GM19193 (cell line): ENCODE results near the gene GPR62.

Source experiments
- POLR2A ChIP-seq: IDR thresholded peaks from 4 replicates; pipeline ENCODE4 v1.6.1; 2011; ENCODE audit not compliant: insufficient read depth, insufficient read length; ENCODE audit errors: extremely low read depth

The GPR62 gene

GRCh38 chr3:51945031-51945840, 9.9 kb upstream of the GPR62 start:
- TF ChIP-seq POLR2A: no peak

GRCh38 chr3:51945926-51946705, 9.1 kb upstream of the GPR62 start:
- no peak for TF ChIP-seq POLR2A

GRCh38 chr3:51946796-51947195, 8.4 kb upstream of the GPR62 start:
- no peak for TF ChIP-seq POLR2A

DNA sequence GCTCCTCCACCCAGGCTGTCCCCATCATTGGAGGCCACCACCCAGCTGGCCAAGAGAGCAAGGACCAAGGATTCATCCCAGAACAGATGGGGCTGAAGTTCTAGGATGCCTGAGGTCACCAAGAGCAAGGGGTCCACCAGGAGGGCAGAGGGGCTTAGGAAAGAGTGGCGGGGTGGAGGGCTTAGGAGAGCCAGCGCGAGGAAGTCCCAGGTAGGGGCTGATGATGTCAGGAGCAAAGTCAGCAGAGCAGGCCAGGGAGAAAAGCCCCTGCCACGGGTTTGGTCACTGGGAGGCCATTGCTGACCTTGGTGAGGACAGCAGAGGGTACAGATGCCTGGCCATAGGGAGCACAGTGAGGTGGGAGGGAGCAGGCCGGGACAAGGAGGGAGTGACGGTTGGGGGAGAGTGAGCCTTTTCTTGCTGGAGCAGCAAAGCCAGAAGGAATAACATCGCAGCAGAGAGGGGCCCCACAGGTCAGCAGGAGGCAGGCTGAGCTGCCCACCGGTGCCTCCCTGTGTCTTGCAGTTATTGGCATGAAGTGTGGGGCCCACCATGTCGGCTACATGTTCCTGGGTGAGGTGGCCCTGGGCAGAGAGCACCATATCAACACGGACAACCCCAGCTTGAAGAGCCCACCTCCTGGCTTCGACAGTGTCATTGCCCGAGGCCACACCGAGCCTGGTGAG, 7.8 kb upstream of the GPR62 start:
- TF ChIP-seq POLR2A: no peak

GRCh38 chr3:51948016-51948580, 7.1 kb upstream of the GPR62 start:
- no peak for TF ChIP-seq POLR2A

DNA sequence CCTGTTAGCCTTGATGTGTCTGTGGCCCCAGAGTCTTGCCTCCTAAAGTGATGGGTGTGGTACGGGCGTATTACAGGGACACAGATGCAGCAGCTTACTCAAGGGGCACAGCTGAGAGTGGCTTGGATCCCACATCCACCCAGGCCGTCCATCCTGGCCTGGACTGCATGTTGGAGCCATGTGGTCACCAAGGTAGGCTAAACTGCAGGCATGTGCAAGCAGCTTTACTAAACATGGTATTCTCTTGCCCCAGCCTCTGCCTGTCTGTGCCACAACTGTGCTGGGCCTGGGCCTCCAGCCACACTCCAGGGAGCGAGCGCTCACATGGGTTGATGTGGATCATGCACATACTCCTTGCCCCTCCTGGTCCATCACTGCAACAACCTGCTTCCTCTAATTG, 6.1 kb upstream of the GPR62 start:
- no peak for TF ChIP-seq POLR2A

DNA sequence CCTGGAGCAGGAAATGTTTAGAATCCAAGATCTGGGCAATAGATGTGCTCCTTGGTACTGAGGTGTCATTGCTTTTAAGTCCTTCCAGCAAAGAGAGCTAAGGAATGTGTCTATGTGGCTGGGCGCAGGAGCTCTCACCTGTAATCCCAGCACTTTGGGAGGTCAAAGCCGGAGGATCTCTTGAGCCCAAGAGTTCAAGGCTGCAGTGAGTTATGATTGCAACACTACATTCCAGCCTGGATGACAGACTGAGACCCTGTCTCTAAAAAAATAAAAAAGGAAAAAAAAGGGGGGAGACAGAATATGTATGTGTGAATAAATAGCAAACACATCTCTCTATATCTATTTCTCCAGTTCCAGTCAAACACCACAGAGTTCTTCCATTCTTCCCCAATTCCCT, 4.3 kb upstream of the GPR62 start:
- no peak for TF ChIP-seq POLR2A

- TF ChIP-seq POLR2A: no peak
These were observed 1.7 kb upstream of the GPR62 start for GRCh38 chr3:51953445-51953844.

DNA sequence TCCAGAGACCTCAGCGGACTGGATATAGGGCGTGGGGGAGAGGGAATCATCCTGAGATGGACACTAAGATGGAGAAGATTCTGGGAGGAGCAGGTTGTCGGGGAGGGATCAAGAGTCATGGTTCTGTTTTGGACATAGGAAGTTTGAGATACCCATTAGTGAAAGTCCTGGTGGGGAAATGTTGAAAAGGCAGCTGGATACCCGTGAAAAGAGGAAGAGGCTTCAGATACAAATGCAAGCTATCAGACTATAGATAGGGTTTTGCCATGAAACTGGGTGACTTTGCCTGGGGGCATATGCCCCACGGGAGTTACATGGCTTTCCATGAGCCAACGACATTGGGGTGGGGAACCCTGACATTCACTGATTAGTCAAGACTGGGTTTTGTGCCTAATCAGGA, 1.1 kb upstream of the GPR62 start:
- TF ChIP-seq POLR2A: no peak

DNA sequence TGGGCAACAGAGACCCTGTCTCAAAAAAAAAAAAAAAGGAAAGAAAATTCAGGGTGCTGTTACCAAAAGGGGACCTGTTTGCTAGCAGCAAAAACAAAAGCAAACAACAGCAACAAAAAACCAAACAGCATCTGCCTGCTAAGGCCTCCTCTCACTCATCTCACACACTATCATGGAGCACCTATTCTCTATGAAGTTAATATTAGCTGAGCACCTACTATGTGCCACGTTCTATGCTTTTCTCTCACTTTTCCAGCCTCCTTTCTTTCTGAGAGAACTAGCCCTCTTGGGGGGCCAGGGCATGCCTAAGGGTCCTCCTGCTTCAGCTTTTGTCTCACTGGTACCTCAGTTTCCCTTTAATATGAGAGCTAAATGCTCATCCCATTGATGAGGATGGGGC, 468 bp upstream of the GPR62 start:
- TF ChIP-seq POLR2A: no peak

- TF ChIP-seq POLR2A: no peak
These were observed 951 bp downstream of the GPR62 start for GRCh38 chr3:51955893-51956770.

GRCh38 chr3:51957520-51958205, 2.5 kb downstream of the GPR62 start:
- TF ChIP-seq POLR2A: no peak

GRCh38 chr3:51958603-51959521, 3.7 kb downstream of the GPR62 start:
- no peak for TF ChIP-seq POLR2A
